GM12878 (cell line): ENCODE results near the gene LGI1. TPM values are rescaled to one million over a fixed set of nuclear protein-coding genes. Genes with fewer than 3 reads are reported as not detected.

Experiments used
- ATAC-seq: fragments of 200-7000 bp; cut with Tn5 transposase; 3 replicates; pipeline ENCODE4 v1.9.1; 2020; ENCODE audit warnings: mild to moderate bottlenecking, moderate library complexity
- BruUV-seq: library from RNA; stranded (reverse); fragments of 400-500 nt; replicated peaks from 2 replicates; lab custom pipeline; 2021; lab: Mats Ljungman, UMichigan
- CTCF ChIA-PET: fragments of 300-600 bp; sonication (Branson Sonifier 250); formaldehyde crosslinking; extraction: SDS; loops from one replicate; lab custom pipeline; 2021; ENCODE audit warnings: inconsistent platforms; lab: Yijun Ruan, JAX
- POLR2A ChIA-PET: fragments of 350-600 bp; formaldehyde crosslinking; extraction: SDS; loops from one replicate; lab custom pipeline; 2021; ENCODE audit warnings: inconsistent platforms; lab: Charles Lee
- RAD21 ChIA-PET: fragments of 300-600 bp; sonication (Branson Sonifier 250); formaldehyde crosslinking; loops from one replicate; lab custom pipeline; 2023; ENCODE audit warnings: antibody characterized with exemption; ENCODE audit not compliant: unreplicated experiment; lab: Charles Lee
- SMC1A ChIA-PET: fragments of 300-600 bp; sonication (Branson Sonifier 250); formaldehyde crosslinking; loops from one replicate; lab custom pipeline; 2023; ENCODE audit not compliant: unreplicated experiment, uncharacterized antibody; lab: Charles Lee
- DNase-seq: peaks from one replicate; pipeline ENCODE4 v3.0.0-alpha.2; 2011; ENCODE audit warnings: low read depth, low spot score
- FAIRE-seq: peaks from 3 replicates; lab custom pipeline; 2011; peaks lifted over from hg19 to GRCh38; lab: Jason Lieb, UNC
- H2AFZ ChIP-seq: 2 replicates; pipeline ENCODE4 v1.6.0; 2011; ENCODE audit warnings: low read depth, low read length, control low read depth; ENCODE audit not compliant: control insufficient read depth
- H3K27ac ChIP-seq: 2 replicates; pipeline ENCODE4 v1.5.1; 2011; ENCODE audit warnings: control low read depth; ENCODE audit not compliant: control insufficient read depth, insufficient read depth
- H3K27me3 ChIP-seq, 2 experiments: replicated peaks in 1 of 2; 2 replicates each; pipeline versions ENCODE4 v1.6.0 to v1.6.1; 2011; ENCODE audit warnings: low read length in 1 of 2; ENCODE audit not compliant: control insufficient read depth in 2 of 2, insufficient read depth in 2 of 2
- H3K36me3 ChIP-seq, 2 experiments: 2 replicates each; pipeline ENCODE4 v1.5.1; 2011; ENCODE audit warnings: low read length in 1 of 2; ENCODE audit not compliant: control insufficient read depth in 2 of 2, insufficient read depth in 2 of 2
- H3K4me1 ChIP-seq: 2 replicates; pipeline ENCODE4 v1.6.1; 2011; ENCODE audit warnings: mild to moderate bottlenecking, low read length, moderate library complexity, mixed read lengths; ENCODE audit not compliant: control insufficient read depth, insufficient read depth
- H3K4me2 ChIP-seq: 2 replicates; pipeline ENCODE4 v1.6.0; 2011; ENCODE audit warnings: control low read depth; ENCODE audit not compliant: control insufficient read depth, insufficient read depth
- H3K4me3 ChIP-seq: fragments of 200-600 bp; sonication (generic); 2 replicates; pipeline ENCODE4 v1.5.1; 2016
- H3K79me2 ChIP-seq: 2 replicates; pipeline ENCODE4 v1.6.0; 2011; ENCODE audit warnings: low read length; ENCODE audit not compliant: control insufficient read depth, insufficient read depth
- H3K9ac ChIP-seq: 2 replicates; pipeline ENCODE4 v1.8.0; 2011; ENCODE audit warnings: low read length, control low read depth, mixed read lengths; ENCODE audit not compliant: control insufficient read depth, insufficient read depth
- H3K9me3 ChIP-seq: replicated peaks from 3 replicates; pipeline ENCODE4 v1.5.1; 2011; ENCODE audit warnings: mild to moderate bottlenecking, low read length; ENCODE audit not compliant: control insufficient read depth, insufficient read depth
- H4K20me1 ChIP-seq: 2 replicates; pipeline ENCODE4 v1.6.0; 2011; ENCODE audit not compliant: control insufficient read depth, insufficient read depth
- ASH2L ChIP-seq: fragments of 300-600, 200-600 bp; sonication (generic); IDR thresholded peaks from 2 replicates; pipeline ENCODE4 v1.6.1; 2017; ENCODE audit warnings: low read depth, mild to moderate bottlenecking, borderline replicate concordance
- CREB1 ChIP-seq: IDR thresholded peaks from 2 replicates; pipeline ENCODE4 v1.6.1; 2012; ENCODE audit warnings: low read depth, mild to moderate bottlenecking, inconsistent platforms
- IKZF1 ChIP-seq: fragments of 450-650 bp; conservative IDR thresholded peaks from 2 replicates; pipeline ENCODE4 v1.6.1; 2017; ENCODE audit warnings: antibody characterized with exemption, mild to moderate bottlenecking
- NBN ChIP-seq: fragments of 450-650 bp; IDR thresholded peaks from 2 replicates; pipeline ENCODE4 v1.6.1; 2016
- RAD21 ChIP-seq: IDR thresholded peaks from 2 replicates; pipeline ENCODE4 v1.6.1; 2011; ENCODE audit warnings: mild to moderate bottlenecking, low read depth, low read length, moderate library complexity; ENCODE audit not compliant: insufficient read depth
- RB1 ChIP-seq: fragments of 450-650 bp; formaldehyde crosslinking; IDR thresholded peaks from 2 replicates; pipeline ENCODE4 v1.6.1; 2017; ENCODE audit warnings: mild to moderate bottlenecking, borderline replicate concordance
- SMARCA5 ChIP-seq: fragments of 450-650 bp; IDR thresholded peaks from 2 replicates; pipeline ENCODE4 v1.6.1; 2017; ENCODE audit warnings: mild to moderate bottlenecking
- SP1 ChIP-seq: IDR thresholded peaks from one replicate; pipeline ENCODE4 v1.6.1; 2011; ENCODE audit warnings: low read depth, low read length
- TCF3 ChIP-seq: IDR thresholded peaks from 2 replicates; pipeline ENCODE4 v1.6.1; 2012; ENCODE audit warnings: low read depth, mild to moderate bottlenecking, low read length, borderline replicate concordance; ENCODE audit not compliant: insufficient read depth
- TCF7 ChIP-seq: IDR thresholded peaks from 2 replicates; pipeline ENCODE4 v1.6.1; 2014; ENCODE audit warnings: antibody characterized with exemption, borderline replicate concordance
- YBX1 ChIP-seq: fragments of 450-650 bp; IDR thresholded peaks from 2 replicates; pipeline ENCODE4 v1.6.1; 2016; ENCODE audit warnings: antibody characterized with exemption
- WGBS: methylation state at CpG from one replicate; pipeline ENCODE4 v1.1.6; 2016; ENCODE audit warnings: low lambda C conversion rate; ENCODE audit not compliant: insufficient replicate concordance, insufficient coverage; ENCODE audit errors: missing lambda C conversion rate; 5-methylcytosine and 5-hydroxymethylcytosine counted together
- in situ Hi-C: fragments of 300-500 bp; cut with MboI; formaldehyde crosslinking; loops from 9 replicates; pipeline ENCODE4 v1.14.3; 2018; ENCODE audit warnings: mixed read lengths
- intact Hi-C: fragments of 100-400 bp; cut with micrococcal nuclease; formaldehyde crosslinking; loops from one replicate; pipeline ENCODE4 v1.14.2; 2022; ENCODE audit not compliant: unreplicated experiment
- polyA plus RNA-seq, 11 experiments: library from polyadenylated mRNA; depleted of rRNA in 4 of 11; unstranded in 6 of 11; stranded (reverse) in 5 of 11; fragments of >200 nt; fragmentation: Nextera tagmentation in 4 of 11; fragmentation: Illumina TruSeq in 1 of 11; extraction: Ambion mirVana in 4 of 11; extraction: Trizol in 1 of 11; gene quantifications; 1 replicate in 1 of 11; 2 replicates in 10 of 11; pipeline versions ENCODE4 v1.2.1 to v1.2.3, GENCODE V29; 2011 to 2016; ENCODE audit warnings: inconsistent platforms in 2 of 11, missing spikeins in 2 of 11, low read depth in 1 of 11
- total RNA-seq, 4 experiments: library from RNA; depleted of rRNA in 3 of 4; stranded (reverse); fragments of >200 nt in 3 of 4; fragmentation: Illumina TruSeq in 1 of 4; extraction: Trizol in 1 of 4; gene quantifications; 2 replicates each; pipeline versions ENCODE4 v1.2.1 to v1.2.3, GENCODE V29; 2013 to 2021
- TF ChIP-seq, protein P1 (sequence below): fragments of 450-650 bp; IDR thresholded peaks from 2 replicates; pipeline ENCODE4 v1.6.1; 2018; ENCODE audit warnings: mild to moderate bottlenecking, low read depth, moderate library complexity; ENCODE audit not compliant: partially characterized antibody
- TF ChIP-seq, protein P2 (sequence below): IDR thresholded peaks from 2 replicates; pipeline ENCODE4 v1.6.1; 2011; ENCODE audit warnings: borderline replicate concordance, low read depth, mild to moderate bottlenecking, moderate library complexity, low read length; ENCODE audit not compliant: insufficient read depth, poor library complexity, severe bottlenecking
- TF ChIP-seq, protein P3 (sequence below): fragments of 450-650 bp; IDR thresholded peaks from 2 replicates; pipeline ENCODE4 v1.6.1; 2017; ENCODE audit warnings: borderline replicate concordance
- TF ChIP-seq, protein P4 (sequence below): IDR thresholded peaks from 2 replicates; pipeline ENCODE4 v1.6.1; 2012; ENCODE audit warnings: low read depth, low read length, improper control_type of control experiment
- TF ChIP-seq, protein P5 (sequence below): fragments of 450-650 bp; formaldehyde crosslinking; IDR thresholded peaks from 2 replicates; pipeline ENCODE4 v1.5.0; 2022; ENCODE audit warnings: mild to moderate bottlenecking, missing genetic modification characterization

Gene LGI1
- total and polyA plus RNA-seq, 10 of the 15 experiments (the other 5 are each of a cell fraction or from before 2014, with no cell fraction given), result not detected

DNA sequence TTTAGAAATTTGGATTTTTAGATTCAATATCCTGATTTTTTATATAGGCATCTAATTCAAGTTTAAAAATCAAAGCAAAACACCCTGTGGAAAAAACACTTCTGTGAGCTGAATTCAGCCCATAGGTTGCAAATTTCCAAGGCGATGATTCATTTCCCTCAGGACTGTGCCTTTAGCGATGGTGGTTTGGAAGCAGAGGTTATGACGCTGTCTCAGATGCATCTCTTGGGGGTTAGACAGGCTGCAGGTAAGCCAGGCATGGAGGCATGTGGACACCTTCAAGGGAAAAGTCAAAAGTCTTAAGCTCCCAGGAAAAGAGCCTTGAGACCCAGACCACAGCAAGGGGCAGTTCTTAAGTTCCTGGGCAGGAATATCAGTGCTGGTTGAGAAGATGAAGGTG lies 45.8 kb upstream of the LGI1 start:
- DNase-seq, result no peak
- SMC1A ChIA-PET, result interaction anchor here (1.7 kb wide), 1 partner anchor 9 kb away, joined by 6 read pairs; the partner anchor contains the start of gene FRA10AC1
- intact Hi-C loops, result no loop called here
- TF ChIP-seq, protein P1, sequence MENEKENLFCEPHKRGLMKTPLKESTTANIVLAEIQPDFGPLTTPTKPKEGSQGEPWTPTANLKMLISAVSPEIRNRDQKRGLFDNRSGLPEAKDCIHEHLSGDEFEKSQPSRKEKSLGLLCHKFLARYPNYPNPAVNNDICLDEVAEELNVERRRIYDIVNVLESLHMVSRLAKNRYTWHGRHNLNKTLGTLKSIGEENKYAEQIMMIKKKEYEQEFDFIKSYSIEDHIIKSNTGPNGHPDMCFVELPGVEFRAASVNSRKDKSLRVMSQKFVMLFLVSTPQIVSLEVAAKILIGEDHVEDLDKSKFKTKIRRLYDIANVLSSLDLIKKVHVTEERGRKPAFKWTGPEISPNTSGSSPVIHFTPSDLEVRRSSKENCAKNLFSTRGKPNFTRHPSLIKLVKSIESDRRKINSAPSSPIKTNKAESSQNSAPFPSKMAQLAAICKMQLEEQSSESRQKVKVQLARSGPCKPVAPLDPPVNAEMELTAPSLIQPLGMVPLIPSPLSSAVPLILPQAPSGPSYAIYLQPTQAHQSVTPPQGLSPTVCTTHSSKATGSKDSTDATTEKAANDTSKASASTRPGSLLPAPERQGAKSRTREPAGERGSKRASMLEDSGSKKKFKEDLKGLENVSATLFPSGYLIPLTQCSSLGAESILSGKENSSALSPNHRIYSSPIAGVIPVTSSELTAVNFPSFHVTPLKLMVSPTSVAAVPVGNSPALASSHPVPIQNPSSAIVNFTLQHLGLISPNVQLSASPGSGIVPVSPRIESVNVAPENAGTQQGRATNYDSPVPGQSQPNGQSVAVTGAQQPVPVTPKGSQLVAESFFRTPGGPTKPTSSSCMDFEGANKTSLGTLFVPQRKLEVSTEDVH, result no peak
- TF ChIP-seq, protein P2, sequence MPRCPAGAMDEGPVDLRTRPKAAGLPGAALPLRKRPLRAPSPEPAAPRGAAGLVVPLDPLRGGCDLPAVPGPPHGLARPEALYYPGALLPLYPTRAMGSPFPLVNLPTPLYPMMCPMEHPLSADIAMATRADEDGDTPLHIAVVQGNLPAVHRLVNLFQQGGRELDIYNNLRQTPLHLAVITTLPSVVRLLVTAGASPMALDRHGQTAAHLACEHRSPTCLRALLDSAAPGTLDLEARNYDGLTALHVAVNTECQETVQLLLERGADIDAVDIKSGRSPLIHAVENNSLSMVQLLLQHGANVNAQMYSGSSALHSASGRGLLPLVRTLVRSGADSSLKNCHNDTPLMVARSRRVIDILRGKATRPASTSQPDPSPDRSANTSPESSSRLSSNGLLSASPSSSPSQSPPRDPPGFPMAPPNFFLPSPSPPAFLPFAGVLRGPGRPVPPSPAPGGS, result no peak
- TF ChIP-seq, protein P3, sequence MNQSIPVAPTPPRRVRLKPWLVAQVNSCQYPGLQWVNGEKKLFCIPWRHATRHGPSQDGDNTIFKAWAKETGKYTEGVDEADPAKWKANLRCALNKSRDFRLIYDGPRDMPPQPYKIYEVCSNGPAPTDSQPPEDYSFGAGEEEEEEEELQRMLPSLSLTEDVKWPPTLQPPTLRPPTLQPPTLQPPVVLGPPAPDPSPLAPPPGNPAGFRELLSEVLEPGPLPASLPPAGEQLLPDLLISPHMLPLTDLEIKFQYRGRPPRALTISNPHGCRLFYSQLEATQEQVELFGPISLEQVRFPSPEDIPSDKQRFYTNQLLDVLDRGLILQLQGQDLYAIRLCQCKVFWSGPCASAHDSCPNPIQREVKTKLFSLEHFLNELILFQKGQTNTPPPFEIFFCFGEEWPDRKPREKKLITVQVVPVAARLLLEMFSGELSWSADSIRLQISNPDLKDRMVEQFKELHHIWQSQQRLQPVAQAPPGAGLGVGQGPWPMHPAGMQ, result no peak
- TF ChIP-seq TCF3, result no peak
- TF ChIP-seq ASH2L, result no peak
- no peak for TF ChIP-seq RB1
- no peak for TF ChIP-seq CREB1
- no peak for TF ChIP-seq YBX1
- no peak for TF ChIP-seq TCF7
- TF ChIP-seq SP1, result no peak
- TF ChIP-seq, protein P4, sequence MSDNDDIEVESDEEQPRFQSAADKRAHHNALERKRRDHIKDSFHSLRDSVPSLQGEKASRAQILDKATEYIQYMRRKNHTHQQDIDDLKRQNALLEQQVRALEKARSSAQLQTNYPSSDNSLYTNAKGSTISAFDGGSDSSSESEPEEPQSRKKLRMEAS, result no peak
- no peak for TF ChIP-seq IKZF1
- no peak for TF ChIP-seq RAD21
- TF ChIP-seq NBN, result no peak
- TF ChIP-seq SMARCA5, result no peak
- TF ChIP-seq, protein P5, sequence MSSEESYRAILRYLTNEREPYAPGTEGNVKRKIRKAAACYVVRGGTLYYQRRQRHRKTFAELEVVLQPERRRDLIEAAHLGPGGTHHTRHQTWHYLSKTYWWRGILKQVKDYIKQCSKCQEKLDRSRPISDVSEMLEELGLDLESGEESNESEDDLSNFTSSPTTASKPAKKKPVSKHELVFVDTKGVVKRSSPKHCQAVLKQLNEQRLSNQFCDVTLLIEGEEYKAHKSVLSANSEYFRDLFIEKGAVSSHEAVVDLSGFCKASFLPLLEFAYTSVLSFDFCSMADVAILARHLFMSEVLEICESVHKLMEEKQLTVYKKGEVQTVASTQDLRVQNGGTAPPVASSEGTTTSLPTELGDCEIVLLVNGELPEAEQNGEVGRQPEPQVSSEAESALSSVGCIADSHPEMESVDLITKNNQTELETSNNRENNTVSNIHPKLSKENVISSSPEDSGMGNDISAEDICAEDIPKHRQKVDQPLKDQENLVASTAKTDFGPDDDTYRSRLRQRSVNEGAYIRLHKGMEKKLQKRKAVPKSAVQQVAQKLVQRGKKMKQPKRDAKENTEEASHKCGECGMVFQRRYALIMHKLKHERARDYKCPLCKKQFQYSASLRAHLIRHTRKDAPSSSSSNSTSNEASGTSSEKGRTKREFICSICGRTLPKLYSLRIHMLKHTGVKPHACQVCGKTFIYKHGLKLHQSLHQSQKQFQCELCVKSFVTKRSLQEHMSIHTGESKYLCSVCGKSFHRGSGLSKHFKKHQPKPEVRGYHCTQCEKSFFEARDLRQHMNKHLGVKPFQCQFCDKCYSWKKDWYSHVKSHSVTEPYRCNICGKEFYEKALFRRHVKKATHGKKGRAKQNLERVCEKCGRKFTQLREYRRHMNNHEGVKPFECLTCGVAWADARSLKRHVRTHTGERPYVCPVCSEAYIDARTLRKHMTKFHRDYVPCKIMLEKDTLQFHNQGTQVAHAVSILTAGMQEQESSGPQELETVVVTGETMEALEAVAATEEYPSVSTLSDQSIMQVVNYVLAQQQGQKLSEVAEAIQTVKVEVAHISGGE (CRISPR knock-in tag), result no peak

More for the DNA sequence above, 45.8 kb upstream of the LGI1 start:
- no peak for FAIRE-seq
- no peak for ATAC-seq
- 34% methylated on average over 3 of the region's 3 CpGs for WGBS
- ChIA-PET RAD21 (interaction anchor here (1.5 kb wide), 1 partner anchor 9 kb away, joined by 4 read pairs; the partner anchor contains the start of gene FRA10AC1), CTCF (interaction anchor here (1.1 kb wide), 1 partner anchor 158 kb away, joined by 3 read pairs; no protein-coding TSS in a partner anchor), POLR2A (no interaction called here)
- no peaks in the 10 kb centered on the region for H3K36me3 ChIP-seq
- H3K27me3 ChIP-seq, result no peaks in the 10 kb centered on the region
- no peak overlapping the region for H2AFZ ChIP-seq
- H3K79me2 ChIP-seq, result no peaks in the 10 kb centered on the region
- no peaks in the 10 kb centered on the region for H4K20me1 ChIP-seq
- no TSS peak for BruUV-seq
- H3K9me3 ChIP-seq, result no peaks in the 10 kb centered on the region
- no peak overlapping the region for H3K4me2 ChIP-seq
- no peak overlapping the region for H3K4me3 ChIP-seq
- in situ Hi-C loops, result no loop called here
- peaks cover 16% of the 10 kb centered on the region; the same call in 1 of the 2 replicates for H3K4me1 ChIP-seq
- no peak overlapping the region for H3K27ac ChIP-seq
- no peak overlapping the region for H3K9ac ChIP-seq
